Endothelial cell (in vitro differentiated cells): ENCODE results near the gene SLC6A5. TPM values are rescaled to one million over a fixed set of nuclear protein-coding genes. Genes with fewer than 3 reads are reported as not detected.

ENCODE experiments used
- DNase-seq: peaks from one replicate; pipeline ENCODE4 v3.0.0; 2021; ENCODE audit warnings: low spot score
- H3K27ac Mint-ChIP-seq: one replicate; pipeline ENCODE4 v1.8.0; 2021; ENCODE audit warnings: mixed read lengths, inconsistent platforms; ENCODE audit not compliant: unreplicated experiment
- H3K27me3 Mint-ChIP-seq: one replicate; pipeline ENCODE4 v1.8.0; 2021; ENCODE audit warnings: mild to moderate bottlenecking, moderate library complexity, mixed read lengths, inconsistent platforms; ENCODE audit not compliant: unreplicated experiment
- H3K36me3 Mint-ChIP-seq: one replicate; pipeline ENCODE4 v1.8.0; 2021; ENCODE audit warnings: mild to moderate bottlenecking, low read depth, mixed read lengths, inconsistent platforms; ENCODE audit not compliant: unreplicated experiment
- H3K4me1 Mint-ChIP-seq: one replicate; pipeline ENCODE4 v1.8.0; 2021; ENCODE audit warnings: mild to moderate bottlenecking, mixed read lengths, inconsistent platforms; ENCODE audit not compliant: unreplicated experiment
- H3K4me3 Mint-ChIP-seq: one replicate; pipeline ENCODE4 v1.8.0; 2021; ENCODE audit warnings: mild to moderate bottlenecking, mixed read lengths, inconsistent platforms; ENCODE audit not compliant: unreplicated experiment
- H3K9me3 Mint-ChIP-seq: one replicate; pipeline ENCODE4 v1.8.0; 2021; ENCODE audit warnings: mixed read lengths, inconsistent platforms; ENCODE audit not compliant: unreplicated experiment
- total RNA-seq: library from RNA; stranded (reverse); fragmentation: NEBNext Ultra II Directional; extraction: Animal tissue kit (Norgen Biotek cat#: 25700); gene quantifications from one replicate; pipeline ENCODE4 v1.2.1, GENCODE V29; 2021; ENCODE audit not compliant: unreplicated experiment
- TF ChIP-seq, protein P1 (sequence below): fragments of 200-600 bp; sonication (generic); IDR thresholded peaks from one replicate; pipeline ENCODE4 v1.5.0; 2021; ENCODE audit warnings: antibody characterized with exemption; ENCODE audit not compliant: unreplicated experiment

SLC6A5 gene
- total RNA-seq, 1 donor from 2014 or later: not detected

DNA sequence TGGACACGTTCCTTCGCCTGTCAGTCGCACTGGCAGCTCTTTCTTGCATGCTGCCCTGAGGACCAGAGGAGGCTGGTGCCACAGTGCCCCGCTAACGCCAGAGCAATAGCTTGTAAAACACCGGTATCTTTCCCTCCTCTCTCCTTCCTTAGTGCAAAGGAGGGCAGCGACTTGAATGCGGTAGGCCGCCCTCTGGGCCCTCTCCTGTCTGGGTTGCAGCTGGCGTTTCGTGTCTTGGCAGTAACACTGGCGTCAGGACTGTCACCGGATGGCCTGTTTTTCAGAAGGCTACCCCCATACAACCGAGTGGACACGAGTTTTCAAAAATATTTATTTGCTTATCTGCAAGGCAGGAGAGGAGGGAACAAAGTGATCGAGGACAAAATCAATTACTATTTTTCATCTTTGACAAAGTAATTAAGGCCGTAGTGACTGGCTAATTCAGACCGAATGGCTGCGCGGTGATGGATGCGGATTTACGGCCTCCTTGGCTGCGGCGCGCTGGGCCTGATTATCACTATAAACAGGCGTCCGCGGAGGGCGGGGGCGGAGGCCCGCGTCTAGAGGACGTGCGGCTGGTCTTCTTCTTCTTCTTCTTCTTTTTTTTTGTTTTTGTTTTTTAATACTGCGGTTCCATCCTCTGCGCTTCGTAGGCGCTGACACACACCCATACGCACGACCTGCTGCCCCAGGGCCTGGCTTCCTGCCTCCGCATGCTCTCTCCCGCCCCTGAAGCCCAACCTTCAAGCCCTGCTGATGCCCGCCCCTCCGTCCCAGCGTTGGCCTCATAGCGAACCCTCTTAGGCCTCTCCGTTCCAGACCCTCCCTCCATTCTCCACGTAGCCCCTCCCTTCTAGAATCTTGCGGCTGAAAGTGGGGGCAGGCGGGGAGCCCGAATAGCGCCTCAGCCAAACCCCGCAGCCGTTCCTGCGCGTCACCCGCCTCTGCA is 2.9 kb upstream of the SLC6A5 start:
- Mint-ChIP-seq H3K27me3 (peaks cover 35% of the 10 kb centered on the region), H3K4me1 (peaks cover 2% of the 10 kb centered on the region), H3K27ac (no peak overlapping the region), H3K36me3 (no peaks in the 10 kb centered on the region), H3K4me3 (no peak overlapping the region), H3K9me3 (no peaks in the 10 kb centered on the region)
- TF ChIP-seq, protein P1, sequence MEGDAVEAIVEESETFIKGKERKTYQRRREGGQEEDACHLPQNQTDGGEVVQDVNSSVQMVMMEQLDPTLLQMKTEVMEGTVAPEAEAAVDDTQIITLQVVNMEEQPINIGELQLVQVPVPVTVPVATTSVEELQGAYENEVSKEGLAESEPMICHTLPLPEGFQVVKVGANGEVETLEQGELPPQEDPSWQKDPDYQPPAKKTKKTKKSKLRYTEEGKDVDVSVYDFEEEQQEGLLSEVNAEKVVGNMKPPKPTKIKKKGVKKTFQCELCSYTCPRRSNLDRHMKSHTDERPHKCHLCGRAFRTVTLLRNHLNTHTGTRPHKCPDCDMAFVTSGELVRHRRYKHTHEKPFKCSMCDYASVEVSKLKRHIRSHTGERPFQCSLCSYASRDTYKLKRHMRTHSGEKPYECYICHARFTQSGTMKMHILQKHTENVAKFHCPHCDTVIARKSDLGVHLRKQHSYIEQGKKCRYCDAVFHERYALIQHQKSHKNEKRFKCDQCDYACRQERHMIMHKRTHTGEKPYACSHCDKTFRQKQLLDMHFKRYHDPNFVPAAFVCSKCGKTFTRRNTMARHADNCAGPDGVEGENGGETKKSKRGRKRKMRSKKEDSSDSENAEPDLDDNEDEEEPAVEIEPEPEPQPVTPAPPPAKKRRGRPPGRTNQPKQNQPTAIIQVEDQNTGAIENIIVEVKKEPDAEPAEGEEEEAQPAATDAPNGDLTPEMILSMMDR: no peak
- DNase-seq: no peak

DNA sequence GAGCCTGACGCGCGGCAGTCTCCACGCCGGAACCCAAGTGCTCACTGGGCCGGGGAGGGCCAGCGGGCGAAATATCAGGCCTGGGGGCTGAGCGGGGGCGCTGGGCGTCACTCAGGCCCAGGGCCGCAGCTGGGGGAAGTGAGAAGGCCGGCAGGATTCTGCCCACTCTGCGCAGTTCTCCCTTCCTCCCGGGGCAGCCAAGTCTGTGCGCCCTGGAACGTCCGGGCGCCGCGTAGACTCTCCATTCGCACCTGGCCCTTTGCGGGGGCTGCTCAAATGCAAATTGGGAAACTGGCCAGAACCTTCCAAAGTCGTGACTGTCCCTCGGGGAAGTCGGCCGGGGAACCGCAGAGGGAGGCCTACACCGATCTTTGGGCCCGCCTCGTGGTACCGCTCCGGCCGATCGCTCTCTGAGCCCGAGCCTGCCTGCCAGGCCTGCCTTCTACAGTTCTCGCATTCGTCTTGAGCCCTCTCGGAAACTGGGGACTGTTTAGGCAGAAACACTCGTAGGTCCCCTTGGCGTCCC is 2.2 kb upstream of the SLC6A5 start:
- no peak for DNase-seq
- TF ChIP-seq, protein P1: no peak

DNA sequence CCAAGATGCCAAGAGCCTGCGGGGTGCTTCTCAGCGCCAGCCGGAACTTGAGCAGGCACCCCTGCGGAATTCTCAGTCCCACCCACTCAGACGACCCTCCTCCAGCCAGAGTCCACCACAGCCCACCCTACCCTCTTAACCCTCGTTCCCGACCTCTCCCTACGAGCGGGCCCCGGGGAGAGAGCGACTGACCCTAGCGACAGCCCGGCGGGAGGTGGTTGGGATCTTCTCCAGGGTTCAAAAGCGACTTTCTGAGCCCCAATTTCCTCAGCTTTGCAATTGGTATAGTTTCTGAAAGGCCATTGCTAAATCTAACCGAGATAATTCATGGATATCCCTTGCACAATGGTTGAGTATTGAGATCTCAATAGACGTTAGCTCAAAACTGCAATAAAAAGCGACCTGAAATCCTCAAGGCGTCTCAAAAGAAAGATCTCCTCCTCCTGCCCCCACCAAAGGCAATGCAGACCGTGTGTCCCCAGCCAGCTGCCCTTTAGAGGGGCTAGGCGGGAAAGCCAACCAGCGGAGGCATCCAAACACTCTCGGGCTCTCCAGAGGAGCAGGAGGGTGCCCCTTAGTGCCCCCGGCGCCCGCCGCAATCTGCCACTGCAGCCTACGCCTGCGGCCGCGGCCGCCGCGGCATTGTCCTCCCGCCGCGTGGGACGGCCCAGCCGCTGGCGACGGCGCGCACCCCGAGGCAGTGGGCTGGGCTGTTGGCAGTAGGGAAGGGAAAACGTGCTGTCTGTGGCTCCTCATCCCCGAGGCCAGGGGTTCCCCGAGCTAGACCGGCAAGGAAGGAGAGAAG is 1.5 kb upstream of the SLC6A5 start:
- no peak for DNase-seq
- no peaks in the 10 kb centered on the region for H3K36me3 Mint-ChIP-seq
- peaks cover 2% of the 10 kb centered on the region for H3K4me1 Mint-ChIP-seq
- H3K9me3 Mint-ChIP-seq: no peaks in the 10 kb centered on the region
- no peak overlapping the region for H3K4me3 Mint-ChIP-seq
- peaks cover 35% of the 10 kb centered on the region for H3K27me3 Mint-ChIP-seq
- TF ChIP-seq, protein P1: no peak
- H3K27ac Mint-ChIP-seq: no peak overlapping the region

More for the DNA sequence above, 2.2 kb upstream of the SLC6A5 start:
- H3K4me1 Mint-ChIP-seq: peaks cover 2% of the 10 kb centered on the region
- H3K9me3 Mint-ChIP-seq: no peaks in the 10 kb centered on the region
- no peak overlapping the region for H3K27ac Mint-ChIP-seq
- no peaks in the 10 kb centered on the region for H3K36me3 Mint-ChIP-seq
- peaks cover 35% of the 10 kb centered on the region for H3K27me3 Mint-ChIP-seq
- no peak overlapping the region for H3K4me3 Mint-ChIP-seq

DNA sequence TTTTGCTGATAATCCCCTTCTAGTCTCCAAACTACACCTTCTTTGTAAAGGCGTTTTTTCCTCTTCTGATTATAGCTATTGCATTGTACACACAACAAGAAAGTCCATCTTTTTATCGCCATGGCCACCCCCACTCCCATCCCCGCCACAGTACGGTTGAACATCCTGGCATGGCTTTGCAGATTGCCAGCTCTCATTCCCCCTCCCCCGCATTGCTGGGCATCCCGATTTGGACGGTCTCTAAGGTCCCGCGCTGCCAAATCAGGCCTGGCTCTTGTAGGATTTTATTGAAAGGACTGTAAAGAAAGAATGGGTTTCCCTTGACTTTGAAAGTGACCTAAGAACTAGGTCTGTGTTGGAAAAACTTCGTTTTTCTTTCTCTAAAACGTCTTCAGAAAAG is 916 bp upstream of the SLC6A5 start:
- Mint-ChIP-seq H3K27ac (no peak overlapping the region), H3K4me1 (peaks cover 2% of the 10 kb centered on the region), H3K36me3 (no peaks in the 10 kb centered on the region), H3K4me3 (no peak overlapping the region), H3K9me3 (no peaks in the 10 kb centered on the region), H3K27me3 (peaks cover 34% of the 10 kb centered on the region)
- TF ChIP-seq, protein P1: no peak
- no peak for DNase-seq
